Kidney glomerular epithelial cell (primary cell): Measurements from ENCODE around the gene GEMIN7.
A peak's percentile ranks its signal among the peaks of the same experiment; 100 is the strongest.

Experiments
- DNase-seq: peaks from one replicate; lab custom pipeline; 2025; lab: John Stamatoyannopoulos, UW

Gene GEMIN7

GRCh38 chr19:45090034-45090433 is 11.0 kb downstream of the GEMIN7 start:
- DNase-seq, result no peak

- DNase-seq, result no peak
Measured at GRCh38 chr19:45090606-45091005, 11.5 kb downstream of the GEMIN7 start.

DNA sequence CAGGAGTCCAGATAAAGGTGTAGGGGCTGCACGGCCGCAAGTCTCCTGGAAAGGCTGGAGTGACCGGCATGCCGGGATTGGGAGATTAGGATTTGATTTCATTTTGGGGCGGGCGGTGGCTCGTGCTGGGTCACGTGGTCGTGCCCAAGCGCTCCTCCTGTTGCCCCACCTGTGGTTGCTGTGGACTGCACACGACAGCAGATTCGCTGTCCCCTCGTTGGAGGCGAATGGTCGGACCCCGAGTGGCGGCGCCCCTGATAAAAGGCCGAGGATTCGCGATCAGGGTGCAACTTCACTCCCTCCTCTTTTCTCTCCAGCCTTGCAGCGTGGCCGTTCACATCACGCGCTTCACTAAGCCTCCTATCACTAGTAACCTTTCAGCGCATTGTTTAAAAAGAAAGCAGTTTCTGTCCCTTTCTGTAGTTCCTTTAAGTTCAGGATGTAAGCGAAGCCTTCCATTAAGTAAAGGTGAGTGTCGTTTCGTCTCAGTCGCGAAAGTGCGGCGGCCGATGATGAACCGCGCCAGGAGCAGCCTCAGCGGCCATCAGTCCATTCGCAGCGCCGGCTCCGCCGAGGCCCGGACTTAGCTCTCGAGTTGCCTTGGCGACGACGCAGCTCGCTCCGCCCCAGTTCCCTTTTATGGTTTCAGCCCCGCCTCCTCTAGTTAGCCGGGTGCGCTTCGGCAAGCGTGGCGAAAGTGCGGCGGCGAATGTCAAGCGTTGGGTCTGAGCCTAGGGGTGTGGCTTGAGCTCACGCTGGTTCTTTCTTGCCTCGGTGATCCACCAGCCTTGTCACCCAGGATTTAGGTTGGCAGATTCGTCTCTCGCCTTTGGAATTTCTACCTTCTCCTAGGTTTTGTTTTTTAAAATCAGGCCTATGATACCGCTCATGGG is 12.2 kb downstream of the GEMIN7 start:
- DNase-seq, result peak; percentile 99

- DNase-seq, result peak; percentile 94
Measured at GRCh38 chr19:45092747-45093678, 14.0 kb downstream of the GEMIN7 start, which contains the start of gene PPP1R37. Gene PPP1R37 (plus strand): TSS chr19:45093179. CDS start chr19:45093326, 147 bp downstream.

GRCh38 chr19:45094137-45094536 is 15.1 kb downstream of the GEMIN7 start:
- no peak for DNase-seq

DNA sequence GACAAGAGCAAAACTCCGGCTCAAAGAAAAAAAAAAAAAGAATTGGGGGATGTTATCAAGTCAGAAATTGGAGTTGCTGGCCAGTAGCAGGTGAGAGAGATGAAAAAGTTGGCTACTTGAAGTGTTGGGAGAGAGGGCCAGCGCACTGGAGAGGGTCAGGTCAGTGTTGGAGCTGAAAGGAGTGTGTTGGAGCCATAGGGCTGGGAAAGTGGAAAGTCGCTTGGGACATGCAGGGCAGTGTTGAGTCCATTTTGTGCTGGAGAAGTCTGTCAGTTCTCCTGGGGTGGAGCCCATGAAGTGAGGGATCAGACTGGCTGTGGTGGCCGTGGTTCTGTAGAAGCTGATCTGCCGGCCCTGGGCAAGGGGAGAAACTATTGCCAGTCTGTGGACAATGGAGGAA is 15.6 kb downstream of the GEMIN7 start:
- DNase-seq, result no peak

DNA sequence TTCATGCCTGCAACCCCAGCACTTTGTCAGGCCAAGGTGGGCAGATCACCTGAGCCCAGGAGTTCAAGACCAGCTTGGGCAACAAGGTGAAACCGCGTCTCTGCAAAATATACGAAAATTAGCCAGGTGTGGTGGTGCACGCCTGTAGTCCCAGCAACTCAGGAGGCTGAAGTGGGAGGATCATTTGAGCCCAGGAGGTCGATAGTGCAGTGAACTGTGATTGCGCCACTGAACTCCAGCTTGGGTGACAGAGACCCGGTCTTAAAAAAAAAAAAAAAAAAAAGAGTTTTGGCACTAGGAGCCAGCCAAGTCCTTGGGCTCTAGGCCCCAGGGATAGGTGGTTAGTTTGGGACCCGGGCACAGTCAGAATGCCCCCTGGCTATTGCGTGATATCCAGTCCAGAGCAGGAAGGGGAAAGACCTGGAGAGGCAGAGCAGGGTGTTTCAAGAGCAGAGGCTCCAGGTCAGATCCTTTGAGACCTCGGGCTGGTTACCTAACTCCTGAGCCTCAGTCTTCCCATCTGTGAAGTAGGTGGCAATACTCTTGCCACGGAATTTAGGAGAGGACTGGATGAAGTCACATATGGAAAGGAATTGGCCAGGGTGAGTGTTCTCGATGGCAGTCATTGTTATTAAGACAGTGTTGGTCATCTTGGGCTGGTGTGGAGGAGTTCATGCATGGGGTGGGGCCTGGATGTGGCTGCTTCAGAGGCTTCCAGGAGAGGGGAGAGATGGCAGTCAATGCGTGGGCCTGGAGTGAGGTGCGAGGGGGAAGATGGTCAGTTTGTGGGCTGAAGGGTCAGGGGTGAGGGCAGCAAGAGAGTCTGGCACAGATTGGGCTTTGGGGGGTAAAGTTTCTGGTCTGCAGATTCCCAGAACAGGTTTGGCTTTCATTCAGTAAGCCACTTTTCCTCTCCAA is 16.7 kb downstream of the GEMIN7 start:
- no peak for DNase-seq

DNA sequence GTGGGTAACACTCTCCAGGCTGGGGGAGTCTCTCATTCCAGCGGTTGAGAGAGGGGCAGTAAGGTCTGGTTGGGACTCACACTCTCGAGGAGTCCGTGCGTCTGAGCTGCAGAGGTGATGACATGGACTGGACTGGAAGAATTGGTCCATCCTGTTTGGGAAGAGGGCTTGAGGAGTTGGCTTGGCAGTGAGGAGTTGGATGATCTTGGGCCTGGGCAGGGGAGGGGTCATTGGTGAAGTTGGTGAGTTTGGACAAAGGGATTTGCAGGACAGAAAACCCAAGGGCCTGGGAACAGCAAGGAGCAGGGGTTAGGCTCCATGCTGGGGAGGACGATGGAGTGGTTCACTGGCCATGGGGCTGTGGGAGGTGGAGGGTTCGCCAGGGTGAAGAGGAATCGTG is 17.6 kb downstream of the GEMIN7 start:
- DNase-seq, result no peak

GRCh38 chr19:45097450-45097775 is 18.4 kb downstream of the GEMIN7 start:
- no peak for DNase-seq

DNA sequence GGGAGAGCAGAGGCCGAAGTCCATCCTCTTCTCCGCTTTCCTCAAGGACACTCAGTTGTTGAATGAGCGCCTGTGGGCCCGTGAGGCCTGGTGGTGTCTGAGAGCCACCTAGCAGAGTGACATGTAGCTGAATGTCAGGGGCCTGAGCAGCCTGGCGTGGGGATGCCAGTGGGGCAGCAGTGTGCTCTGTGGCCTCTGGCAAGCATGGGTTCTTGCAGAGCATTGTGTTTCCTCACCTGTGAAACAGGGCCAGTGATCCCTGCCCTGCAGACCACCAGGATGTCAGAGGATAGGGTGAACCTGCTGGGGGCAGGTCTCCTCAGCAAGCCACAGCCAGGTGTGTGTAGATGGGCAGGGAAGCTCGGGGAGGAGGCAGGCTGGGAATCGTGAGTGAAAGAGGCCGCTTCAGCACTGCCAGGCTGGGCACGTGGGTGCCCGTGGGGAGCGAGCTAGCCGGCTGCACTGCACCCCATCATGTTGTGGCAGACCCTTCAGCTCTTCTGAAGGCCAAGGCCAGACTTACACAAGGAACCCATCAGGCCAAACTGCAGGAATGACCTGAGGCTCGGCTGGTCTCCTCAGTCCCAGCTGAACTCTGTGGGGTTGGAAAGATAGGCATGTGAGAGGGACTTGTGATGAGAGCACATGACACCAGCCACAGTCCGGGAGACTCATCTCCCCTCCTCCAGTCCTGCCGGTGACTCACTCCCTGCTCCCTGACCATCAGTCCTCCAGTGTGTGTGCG is 18.9 kb downstream of the GEMIN7 start:
- peak; percentile 81 for DNase-seq

DNA sequence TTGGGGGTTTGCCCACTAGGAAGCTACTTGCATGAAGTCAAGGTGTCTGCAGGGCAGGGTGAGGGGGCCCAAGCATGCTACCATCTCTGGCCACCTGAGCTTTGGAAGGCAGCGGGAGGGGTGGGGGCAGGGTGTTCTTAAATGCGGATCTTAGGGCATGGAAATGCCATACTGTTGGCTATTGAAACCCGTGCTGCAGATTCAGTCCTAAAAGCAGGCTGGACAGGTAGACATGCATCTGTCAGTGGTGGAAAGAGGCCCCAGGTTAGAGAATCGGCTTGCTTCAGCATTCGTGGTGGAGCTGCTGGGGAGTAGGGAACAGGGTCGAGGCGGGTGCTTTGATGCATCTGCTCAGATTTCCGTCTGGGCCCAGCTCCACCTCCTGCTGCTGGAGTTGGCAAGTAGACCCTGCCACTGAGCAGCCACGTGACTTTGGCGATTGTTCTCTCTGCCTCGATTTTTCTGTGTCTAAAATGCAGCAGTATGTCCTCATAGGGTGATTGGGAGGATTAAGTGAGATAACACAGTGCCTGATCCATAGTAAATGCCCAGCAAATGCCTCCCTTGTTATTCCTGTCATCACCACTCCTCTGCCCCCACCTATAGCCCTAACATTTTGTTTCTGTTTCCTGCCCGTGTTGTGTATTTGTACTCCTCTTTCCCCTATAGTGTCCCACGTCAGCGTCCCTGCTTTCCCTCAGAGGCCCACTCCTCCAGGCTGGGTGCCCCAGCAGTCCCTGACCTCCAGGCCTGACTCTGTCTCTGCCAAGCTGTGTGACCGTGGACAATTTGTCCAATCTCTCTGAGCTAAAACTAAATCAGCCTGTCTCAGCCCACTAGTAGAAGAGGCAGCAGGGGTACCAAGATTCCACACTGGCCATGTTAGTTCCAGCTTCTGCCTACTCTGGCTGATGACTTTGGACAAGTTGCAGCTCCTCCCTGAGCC is 19.7 kb downstream of the GEMIN7 start:
- no peak for DNase-seq

DNA sequence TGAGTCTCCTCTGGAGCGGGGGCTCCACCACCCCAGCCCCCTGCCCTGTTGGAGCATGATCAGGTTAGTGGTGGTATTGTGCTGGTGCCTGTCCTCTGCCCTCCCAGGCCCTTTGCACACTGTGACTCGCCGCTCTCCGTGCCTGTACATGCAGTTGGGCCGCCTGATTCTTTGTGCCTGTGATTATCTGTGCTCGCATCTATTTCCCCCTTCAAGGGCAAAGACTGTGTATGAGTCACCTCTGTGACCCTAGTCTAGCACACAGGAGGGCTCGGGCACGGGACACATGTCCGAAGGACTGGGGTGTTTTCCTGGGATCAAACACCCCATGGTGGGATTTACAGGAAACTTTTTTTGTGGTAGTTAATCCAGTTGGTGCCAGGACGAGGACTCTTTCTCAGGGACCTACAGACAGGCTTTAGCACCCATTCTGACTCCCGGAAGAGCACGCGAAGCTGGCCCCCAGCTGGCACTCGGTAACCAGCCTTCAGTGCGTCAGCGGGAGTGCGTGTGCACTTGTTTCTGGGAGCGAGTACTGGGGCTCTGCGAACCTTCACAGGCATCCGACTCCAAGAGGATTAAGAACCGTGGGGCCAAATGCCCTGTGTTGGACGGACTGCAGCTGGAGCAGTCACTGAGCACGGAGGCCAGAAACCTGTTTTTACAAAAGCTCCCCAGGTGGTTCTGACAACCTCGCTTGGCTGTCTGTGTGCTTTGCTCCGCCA is 20.6 kb downstream of the GEMIN7 start:
- no peak for DNase-seq

DNA sequence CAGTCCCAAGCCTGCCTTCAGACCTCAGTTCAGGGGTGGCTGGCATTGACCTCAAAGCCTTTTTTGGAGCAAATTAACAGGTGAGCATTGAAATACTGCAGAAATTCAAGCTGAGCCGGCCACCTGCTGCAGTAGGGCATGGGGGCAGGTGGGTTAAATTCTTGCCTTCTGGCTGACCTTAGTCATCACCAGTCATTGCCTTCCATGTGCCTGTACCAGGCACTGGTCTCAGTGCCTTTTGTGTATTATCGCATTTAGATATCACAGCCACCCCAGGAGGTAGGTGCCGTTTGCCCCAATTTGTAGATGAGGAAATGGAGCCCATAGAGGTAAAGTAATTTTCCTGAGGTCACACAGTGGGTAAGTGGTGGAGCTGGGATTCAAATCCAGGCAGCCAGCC is 21.1 kb downstream of the GEMIN7 start:
- no peak for DNase-seq

DNA sequence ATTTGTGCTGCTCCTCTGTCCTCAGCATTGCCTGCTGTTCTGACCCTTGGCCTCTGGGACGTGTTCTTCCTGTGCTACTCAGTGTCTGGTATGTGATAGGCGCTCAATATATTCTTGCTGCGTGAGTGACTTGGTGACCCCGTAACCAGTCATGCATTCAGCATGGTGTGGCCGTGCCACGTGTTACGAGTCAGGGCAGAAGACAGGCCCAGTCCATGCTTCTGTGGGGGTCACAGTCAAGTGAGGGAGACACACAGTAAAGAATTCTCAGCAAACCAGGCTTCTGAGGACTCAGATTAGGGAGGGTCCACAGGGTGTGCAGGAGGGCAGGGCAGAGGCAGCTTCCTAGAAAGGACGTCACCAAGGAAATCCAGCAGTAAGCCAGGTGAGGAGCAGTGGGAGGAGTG is 21.8 kb downstream of the GEMIN7 start:
- DNase-seq, result no peak

- DNase-seq, result no peak
Measured at GRCh38 chr19:45101806-45102205, 22.7 kb downstream of the GEMIN7 start.

DNA sequence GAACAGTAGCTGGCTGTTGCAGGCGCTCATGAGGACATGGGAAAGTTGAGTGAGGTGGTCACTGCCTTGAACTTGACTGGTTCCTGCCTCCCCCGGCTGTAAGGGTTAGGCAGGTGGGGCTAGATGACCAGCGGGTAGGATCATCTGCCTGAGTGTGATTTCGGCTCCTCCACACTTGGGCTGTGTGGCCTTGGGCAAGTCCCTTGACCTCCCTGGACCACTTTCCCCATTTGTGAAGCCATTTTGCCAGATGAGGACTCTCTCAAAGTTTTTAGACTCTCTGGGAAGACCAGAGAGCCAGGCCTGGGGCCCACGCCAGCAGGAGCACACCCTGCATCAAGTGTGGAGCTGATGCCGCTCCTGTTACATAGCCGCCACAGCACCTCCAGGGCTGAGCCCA is 23.4 kb downstream of the GEMIN7 start:
- no peak for DNase-seq

- peak; percentile 38 for DNase-seq
Measured at GRCh38 chr19:45103156-45103507, 24.1 kb downstream of the GEMIN7 start.

DNA sequence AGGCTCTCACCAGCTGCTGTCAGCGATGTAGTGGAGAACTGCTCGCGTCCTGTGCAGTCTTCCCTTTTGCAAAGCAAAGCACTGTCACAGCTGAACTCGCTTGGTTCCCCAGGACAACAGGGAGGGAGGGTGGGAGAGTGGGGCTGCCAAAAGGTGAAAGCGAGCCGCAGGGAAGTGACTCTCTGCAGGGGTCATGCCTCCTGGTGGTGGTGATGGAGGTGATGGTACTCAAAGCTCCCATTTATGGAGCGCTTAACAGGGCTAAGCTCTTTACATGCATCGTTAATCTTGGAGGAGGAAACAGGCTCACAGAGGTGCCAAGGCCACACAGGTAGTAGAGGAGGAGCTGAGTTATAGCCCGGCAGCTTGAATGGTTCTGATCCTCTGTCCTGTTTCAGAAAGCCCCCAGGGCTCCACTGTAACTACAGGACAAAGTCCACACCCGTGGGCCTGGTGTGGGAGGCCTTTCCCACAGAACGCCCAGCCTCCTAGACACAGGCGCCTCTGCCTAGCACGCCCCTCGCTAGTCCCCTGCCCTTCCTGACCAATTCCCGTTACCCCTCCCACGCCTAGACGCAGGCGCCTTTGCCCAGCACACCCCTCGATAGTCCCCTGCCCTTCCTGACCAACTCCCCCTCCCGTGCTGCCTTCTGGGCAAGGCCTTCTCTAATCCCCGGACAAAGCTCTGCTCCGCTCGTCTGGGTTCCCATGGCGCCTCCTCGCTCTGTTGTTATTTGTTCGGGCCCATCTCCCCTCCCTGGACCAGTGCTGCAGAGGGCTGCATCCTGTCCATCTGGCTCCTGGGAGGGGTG is 24.7 kb downstream of the GEMIN7 start:
- peak; percentile 38 for DNase-seq
